GM12865 (cell line): ENCODE measurements around the gene RCAN3.

Source experiments
- DNase-seq: peaks from one replicate; pipeline ENCODE4 v3.0.0; 2010; ENCODE audit warnings: low read depth
- H3K4me3 ChIP-seq: 2 replicates; pipeline ENCODE4 v1.5.1; 2011; ENCODE audit warnings: mild to moderate bottlenecking, low read depth, low read length, control low read depth
- TF ChIP-seq, protein P1 (sequence below): IDR thresholded peaks from 2 replicates; pipeline ENCODE4 v1.5.1; 2011; ENCODE audit warnings: low read length, control low read depth, low read depth, inconsistent platforms; ENCODE audit not compliant: insufficient read depth; ENCODE audit errors: missing control alignments

RCAN3 gene

DNA sequence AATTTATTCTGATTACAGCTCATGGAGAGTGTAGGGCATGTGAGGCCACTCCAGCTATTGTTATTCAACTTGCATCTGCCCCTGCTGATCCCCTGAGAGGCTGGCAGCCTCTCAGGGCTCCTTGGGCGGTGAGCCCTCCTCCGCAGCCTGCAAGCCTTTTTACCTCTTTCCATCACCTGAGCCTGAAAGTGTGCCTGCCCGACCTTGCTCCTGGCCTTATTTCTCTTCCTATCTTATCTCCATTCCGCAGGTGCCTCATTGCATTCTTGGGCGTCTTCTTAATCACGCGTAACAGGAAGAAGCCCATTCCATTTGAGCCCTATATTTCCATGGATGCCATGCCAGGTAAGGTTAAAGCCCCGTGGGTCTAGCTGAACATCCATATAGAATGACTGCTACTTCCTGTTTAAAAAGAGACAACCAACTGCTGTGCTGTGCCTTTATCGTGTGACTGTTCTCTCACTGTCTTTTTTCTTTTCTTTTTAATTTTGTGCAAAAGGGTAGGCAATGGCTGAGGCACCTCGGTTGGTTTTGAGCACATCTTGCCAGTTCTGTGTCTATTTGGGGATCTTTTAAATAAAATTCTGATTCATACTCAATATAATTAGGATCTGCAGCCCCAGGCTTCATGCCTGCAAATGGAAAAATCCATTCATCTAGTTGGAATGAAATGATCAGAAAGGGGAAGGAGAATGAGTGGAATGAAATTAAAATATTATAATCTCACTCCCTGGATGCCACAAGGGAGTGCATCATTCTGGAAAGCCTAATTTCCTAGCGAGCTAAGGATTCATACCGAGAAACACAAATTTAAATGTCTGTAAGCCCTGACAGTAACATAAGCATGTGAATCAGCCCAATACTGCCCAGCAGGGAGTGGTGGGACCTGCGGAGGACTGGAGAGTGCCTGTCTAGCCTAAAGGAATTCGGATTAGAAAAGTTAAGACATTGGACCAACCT lies 38.6 kb upstream of the RCAN3 start:
- DNase-seq, result no peak
- TF ChIP-seq, protein P1, sequence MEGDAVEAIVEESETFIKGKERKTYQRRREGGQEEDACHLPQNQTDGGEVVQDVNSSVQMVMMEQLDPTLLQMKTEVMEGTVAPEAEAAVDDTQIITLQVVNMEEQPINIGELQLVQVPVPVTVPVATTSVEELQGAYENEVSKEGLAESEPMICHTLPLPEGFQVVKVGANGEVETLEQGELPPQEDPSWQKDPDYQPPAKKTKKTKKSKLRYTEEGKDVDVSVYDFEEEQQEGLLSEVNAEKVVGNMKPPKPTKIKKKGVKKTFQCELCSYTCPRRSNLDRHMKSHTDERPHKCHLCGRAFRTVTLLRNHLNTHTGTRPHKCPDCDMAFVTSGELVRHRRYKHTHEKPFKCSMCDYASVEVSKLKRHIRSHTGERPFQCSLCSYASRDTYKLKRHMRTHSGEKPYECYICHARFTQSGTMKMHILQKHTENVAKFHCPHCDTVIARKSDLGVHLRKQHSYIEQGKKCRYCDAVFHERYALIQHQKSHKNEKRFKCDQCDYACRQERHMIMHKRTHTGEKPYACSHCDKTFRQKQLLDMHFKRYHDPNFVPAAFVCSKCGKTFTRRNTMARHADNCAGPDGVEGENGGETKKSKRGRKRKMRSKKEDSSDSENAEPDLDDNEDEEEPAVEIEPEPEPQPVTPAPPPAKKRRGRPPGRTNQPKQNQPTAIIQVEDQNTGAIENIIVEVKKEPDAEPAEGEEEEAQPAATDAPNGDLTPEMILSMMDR, result no peak
- no peak overlapping the region for H3K4me3 ChIP-seq

DNA sequence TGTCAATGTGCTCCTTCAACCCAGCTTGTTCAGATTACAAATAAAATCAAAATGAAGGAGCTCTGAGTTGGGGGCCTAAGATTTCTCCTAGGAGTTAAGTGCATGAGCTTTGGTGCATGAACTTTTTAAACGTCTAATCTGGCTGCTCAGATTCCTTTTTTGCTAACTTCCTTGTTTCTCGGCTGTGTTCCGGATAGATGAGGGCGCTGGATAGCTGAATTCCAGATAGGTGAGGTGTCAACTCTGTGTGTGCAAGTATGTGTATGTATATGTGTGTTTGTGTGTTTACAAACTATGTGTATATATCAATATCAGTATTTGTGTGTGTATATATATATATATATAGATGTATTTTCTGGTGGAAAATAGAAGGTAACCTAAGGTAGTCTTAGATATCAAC lies 37.5 kb upstream of the RCAN3 start:
- TF ChIP-seq, protein P1, result no peak
- H3K4me3 ChIP-seq, result no peak overlapping the region
- DNase-seq, result no peak

DNA sequence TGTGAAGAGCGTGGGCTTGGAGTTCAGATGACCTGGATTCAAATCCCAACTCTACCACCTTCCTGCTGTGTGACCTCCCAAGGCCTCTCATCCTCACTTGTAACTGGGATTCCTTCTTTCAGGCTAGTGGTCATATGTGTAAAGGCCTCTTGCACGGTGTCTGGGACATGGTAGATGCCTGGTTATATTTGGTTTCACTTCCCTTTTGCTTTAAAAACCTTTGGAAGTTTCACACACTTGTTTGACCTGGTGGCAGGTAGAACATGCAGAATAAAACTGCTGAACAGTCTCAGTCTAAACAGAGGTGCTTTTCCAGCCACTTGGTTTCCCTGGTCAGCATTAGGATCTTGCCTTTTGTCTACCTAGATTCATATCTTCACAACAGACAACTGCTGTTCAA lies 37.0 kb upstream of the RCAN3 start:
- H3K4me3 ChIP-seq, result no peak overlapping the region
- TF ChIP-seq, protein P1, result no peak
- DNase-seq, result no peak

DNA sequence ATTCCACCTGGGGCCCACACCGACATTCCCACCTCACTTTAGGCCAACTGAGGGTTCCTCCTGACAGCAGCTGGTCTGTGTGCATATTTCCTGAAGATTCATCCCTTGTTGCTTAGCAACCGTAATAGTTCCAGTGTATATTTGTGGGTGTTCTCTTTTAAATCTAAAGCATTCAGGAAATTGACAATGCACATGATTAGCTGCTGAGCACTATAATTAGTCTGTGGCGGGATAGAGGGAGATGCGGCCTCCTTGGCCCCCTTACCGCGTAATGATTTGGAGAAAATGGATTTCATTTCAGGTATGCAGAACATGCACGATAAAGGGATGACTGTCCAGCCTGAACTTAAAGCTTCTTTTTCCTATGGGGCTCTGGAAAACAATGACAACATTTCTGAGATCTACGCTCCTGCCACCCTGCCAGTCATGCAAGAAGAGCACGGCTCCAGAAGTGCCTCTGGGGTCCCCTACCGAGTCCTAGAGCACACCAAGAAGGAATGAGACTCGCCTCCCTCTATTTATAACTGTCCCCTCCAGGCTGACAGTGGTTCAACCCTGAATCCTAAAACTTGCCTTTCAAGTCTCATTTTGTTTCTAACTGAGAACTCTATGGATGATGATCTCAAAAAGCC lies 33.8 kb upstream of the RCAN3 start:
- no peak for DNase-seq
- no peak overlapping the region for H3K4me3 ChIP-seq
- TF ChIP-seq, protein P1, result no peak

DNA sequence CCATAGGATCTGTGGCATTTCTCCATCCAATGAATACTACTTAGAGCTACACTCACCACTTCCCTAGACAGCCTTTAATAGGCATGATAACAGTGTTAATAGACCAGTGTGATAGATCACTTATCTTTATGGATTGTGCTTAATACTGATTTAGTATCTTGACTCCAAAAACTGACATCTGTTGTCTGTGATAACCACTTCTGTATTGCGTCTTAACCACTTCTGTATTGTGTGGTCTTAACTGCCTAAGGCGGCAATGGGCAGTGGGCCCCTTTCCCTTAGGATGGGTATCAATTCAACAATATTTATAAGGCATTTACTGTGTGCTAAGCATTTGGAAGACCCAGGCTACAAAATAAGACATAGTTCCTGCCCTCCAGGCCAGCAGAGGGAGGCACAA lies 32.0 kb upstream of the RCAN3 start:
- DNase-seq, result no peak
- TF ChIP-seq, protein P1, result no peak
- H3K4me3 ChIP-seq, result no peak overlapping the region

DNA sequence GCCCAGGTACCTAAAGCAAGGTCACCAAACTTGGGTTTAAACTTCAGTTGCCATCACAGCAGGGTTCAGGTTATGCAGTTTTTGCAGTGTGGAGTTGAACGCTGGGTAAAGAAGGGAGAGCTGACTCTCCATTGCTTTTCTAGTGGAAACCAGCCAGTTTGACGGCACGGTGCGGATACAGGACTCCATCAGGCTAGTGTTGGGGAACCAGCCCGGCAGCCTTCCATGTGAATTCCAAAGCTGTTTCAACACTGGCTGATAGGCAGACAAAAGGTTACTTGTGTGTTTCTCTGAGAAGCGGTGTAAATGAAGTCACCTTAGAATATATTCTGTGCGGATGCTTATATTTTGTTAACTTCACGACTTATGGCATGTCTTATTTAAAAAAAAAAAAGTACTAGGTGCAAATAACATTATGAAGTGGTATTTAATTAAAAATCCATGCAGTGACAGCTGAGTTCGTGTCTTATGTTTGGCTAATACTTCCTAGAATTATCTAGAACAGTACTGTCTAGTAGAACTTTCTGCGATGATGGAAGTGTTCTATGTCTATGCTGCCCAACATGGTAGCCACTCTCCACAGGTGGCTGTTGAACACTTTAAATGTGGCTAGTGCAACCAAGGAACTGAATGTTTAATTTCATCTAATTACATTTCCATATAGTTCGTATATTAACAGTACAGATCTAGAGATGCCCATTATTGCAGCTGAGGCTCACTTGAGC lies 29.9 kb upstream of the RCAN3 start:
- no peak for DNase-seq
- H3K4me3 ChIP-seq, result no peak overlapping the region
- TF ChIP-seq, protein P1, result no peak
